SK-N-SH (cell line): Measurements from ENCODE around the gene CDC42EP3. TPM values are rescaled to one million over a fixed set of nuclear protein-coding genes. Genes with fewer than 3 reads are reported as not detected.

Experiments used
- CTCF ChIA-PET: fragments of 300-600, 350-600 bp; formaldehyde crosslinking; extraction: SDS; loops from one replicate; lab custom pipeline; 2021; lab: Yijun Ruan, JAX
- POLR2A ChIA-PET: fragments of 350-600 bp; sonication (Branson Sonifier 250); formaldehyde crosslinking; extraction: SDS; loops from one replicate; lab custom pipeline; 2020; ENCODE audit warnings: antibody characterized with exemption, inconsistent platforms; lab: Yijun Ruan, JAX
- DNase-seq: peaks from one replicate; pipeline ENCODE4 v3.0.0; 2012
- H2AFZ ChIP-seq: fragments of 200-600 bp; sonication (generic); 2 replicates; pipeline ENCODE4 v1.8.1; 2016; ENCODE audit warnings: antibody characterized with exemption, mild to moderate bottlenecking, low read depth
- H3F3A ChIP-seq: fragments of 200-600 bp; sonication (generic); replicated peaks from 2 replicates; pipeline ENCODE3; 2016; ENCODE audit warnings: antibody characterized with exemption, mild to moderate bottlenecking; ENCODE audit not compliant: insufficient read depth
- H3K27ac ChIP-seq, 2 experiments: fragments of 200-500 bp in 1 of 2; fragments of 200-600 bp in 1 of 2; sonication (Bioruptor generic) in 1 of 2; sonication (generic), shearing (Covaris generic) in 1 of 2; 2 replicates each; pipeline versions ENCODE4 v1.5.1 to v1.6.1; 2014 to 2016; ENCODE audit warnings: low read depth in 2 of 2, inconsistent platforms in 1 of 2, low read length in 1 of 2, mild to moderate bottlenecking in 1 of 2, mixed read lengths in 1 of 2
- H3K27me3 ChIP-seq: fragments of 200-600 bp; sonication (generic), shearing (Covaris generic); 2 replicates; pipeline ENCODE4 v1.6.1; 2016; ENCODE audit warnings: mixed run types; ENCODE audit not compliant: insufficient read depth
- H3K36me3 ChIP-seq, 2 experiments: fragments of 200-500 bp in 1 of 2; fragments of 200-600 bp in 1 of 2; sonication (Bioruptor generic) in 1 of 2; sonication (generic) in 1 of 2; replicated peaks in 1 of 2; 2 replicates each; pipeline versions ENCODE3 to v1.5.1; 2014 to 2016; ENCODE audit warnings: low read length in 1 of 2, mild to moderate bottlenecking in 1 of 2; ENCODE audit not compliant: insufficient read depth in 2 of 2, control insufficient read depth in 1 of 2
- H3K4me1 ChIP-seq, 2 experiments: fragments of 200-500 bp in 1 of 2; fragments of 200-600 bp in 1 of 2; sonication (Bioruptor generic) in 1 of 2; sonication (generic), shearing (Covaris generic) in 1 of 2; 2 replicates each; pipeline versions ENCODE4 v1.5.1 to v1.6.1; 2014 to 2016; ENCODE audit warnings: low read depth in 1 of 2, low read length in 1 of 2, mixed run types in 1 of 2; ENCODE audit not compliant: insufficient read depth in 2 of 2, control insufficient read depth in 1 of 2
- H3K4me2 ChIP-seq: fragments of 200-600 bp; sonication (generic), shearing (Covaris generic); 2 replicates; pipeline ENCODE4 v1.6.1; 2017; ENCODE audit warnings: mixed run types
- H3K4me3 ChIP-seq, 2 experiments: fragments of 200-500 bp in 1 of 2; fragments of 200-600 bp in 1 of 2; sonication (Bioruptor generic) in 1 of 2; sonication (generic), shearing (Covaris generic) in 1 of 2; 2 replicates each; pipeline versions ENCODE4 v1.5.1 to v1.8.1; 2014 to 2016; ENCODE audit warnings: low read depth in 2 of 2, inconsistent platforms in 1 of 2, low read length in 1 of 2, mild to moderate bottlenecking in 1 of 2, mixed read lengths in 1 of 2, moderate library complexity in 1 of 2
- H3K79me2 ChIP-seq: fragments of 200-600 bp; sonication (generic); 2 replicates; pipeline ENCODE4 v1.8.1; 2017; ENCODE audit warnings: mild to moderate bottlenecking; ENCODE audit not compliant: insufficient read depth
- H3K9ac ChIP-seq: fragments of 200-600 bp; sonication (generic); 2 replicates; pipeline ENCODE4 v1.6.1; 2017; ENCODE audit warnings: mixed run types
- H3K9me2 ChIP-seq: fragments of 200-600 bp; sonication (generic); 2 replicates; pipeline ENCODE4 v1.6.1; 2017; ENCODE audit warnings: mixed run types
- H3K9me3 ChIP-seq: fragments of 200-600 bp; sonication (generic); 2 replicates; pipeline ENCODE4 v1.6.1; 2017; ENCODE audit warnings: mixed run types, mild to moderate bottlenecking, moderate library complexity
- H4K20me1 ChIP-seq: fragments of 200-600 bp; sonication (generic); 2 replicates; pipeline ENCODE4 v1.6.1; 2017; ENCODE audit warnings: mild to moderate bottlenecking, mixed run types; ENCODE audit not compliant: insufficient read depth
- CHD2 ChIP-seq: fragments of 150-350 bp; IDR thresholded peaks from 2 replicates; pipeline ENCODE4 v1.6.1; 2018; ENCODE audit warnings: low read length; ENCODE audit not compliant: partially characterized antibody
- CTCF ChIP-seq: fragments of 200-600 bp; sonication (generic); IDR thresholded peaks from 2 replicates; pipeline ENCODE4 v1.6.1; 2017; ENCODE audit warnings: antibody characterized with exemption, mild to moderate bottlenecking, moderate library complexity
- ELF1 ChIP-seq: IDR thresholded peaks from 2 replicates; pipeline ENCODE4 v1.4.0; 2012
- EP300 ChIP-seq, 2 experiments: IDR thresholded peaks; 2 replicates each; pipeline versions ENCODE4 v1.4.0 to v1.6.1; 2012; ENCODE audit warnings: borderline replicate concordance in 1 of 2, low read depth in 1 of 2, low read length in 1 of 2
- EZH2phosphoT487 ChIP-seq: fragments of 200-600 bp; sonication (generic); IDR thresholded peaks from 2 replicates; pipeline ENCODE4 v1.6.1; 2017; ENCODE audit warnings: low read depth, mixed run types, mild to moderate bottlenecking, antibody characterized with exemption, moderate library complexity, borderline replicate concordance
- MAX ChIP-seq: IDR thresholded peaks from 2 replicates; pipeline ENCODE4 v1.4.0; 2012; ENCODE audit warnings: low read depth
- MEF2A ChIP-seq: IDR thresholded peaks from 2 replicates; pipeline ENCODE4 v1.4.0; 2012; ENCODE audit warnings: low read depth, borderline replicate concordance
- MXI1 ChIP-seq: IDR thresholded peaks from 2 replicates; pipeline ENCODE4 v1.6.1; 2012; ENCODE audit warnings: mild to moderate bottlenecking, low read depth, low read length, improper control_type of control experiment
- NFIC ChIP-seq: IDR thresholded peaks from 2 replicates; pipeline ENCODE4 v1.4.0; 2012; ENCODE audit warnings: borderline replicate concordance
- PBX3 ChIP-seq: IDR thresholded peaks from 2 replicates; pipeline ENCODE4; 2012
- RAD21 ChIP-seq: IDR thresholded peaks from 2 replicates; pipeline ENCODE4 v1.6.1; 2012; ENCODE audit warnings: mild to moderate bottlenecking, low read length
- RCOR1 ChIP-seq: fragments of 150-350 bp; IDR thresholded peaks from 2 replicates; pipeline ENCODE4 v1.6.1; 2017; ENCODE audit warnings: antibody characterized with exemption, low read length
- REST ChIP-seq: IDR thresholded peaks from 2 replicates; pipeline ENCODE4 v1.6.1; 2012; ENCODE audit warnings: mild to moderate bottlenecking, low read depth, low read length, moderate library complexity
- RXRA ChIP-seq: IDR thresholded peaks from 2 replicates; pipeline ENCODE4 v1.4.0; 2012; ENCODE audit warnings: low read depth, mild to moderate bottlenecking, borderline replicate concordance
- SIN3A ChIP-seq: IDR thresholded peaks from 2 replicates; pipeline ENCODE4 v1.6.1; 2012; ENCODE audit warnings: low read depth, mild to moderate bottlenecking, low read length, moderate library complexity, borderline replicate concordance
- TAF1 ChIP-seq: IDR thresholded peaks from 2 replicates; pipeline ENCODE4 v1.6.1; 2012; ENCODE audit warnings: low read depth, mild to moderate bottlenecking, low read length, moderate library complexity, borderline replicate concordance
- TCF12 ChIP-seq: IDR thresholded peaks from 2 replicates; pipeline ENCODE4 v1.4.0; 2012
- YY1 ChIP-seq: IDR thresholded peaks from 2 replicates; pipeline ENCODE4 v1.4.0; 2012; ENCODE audit warnings: low read depth, mild to moderate bottlenecking
- ZBTB33 ChIP-seq: IDR thresholded peaks from 2 replicates; pipeline ENCODE4 v1.4.0; 2012; ENCODE audit warnings: low read depth, borderline replicate concordance
- WGBS: methylation state at CpG from one replicate; pipeline ENCODE4 v1.1.6; 2017; ENCODE audit warnings: low lambda C conversion rate; 5-methylcytosine and 5-hydroxymethylcytosine counted together
- polyA plus RNA-seq, 3 experiments: library from polyadenylated mRNA; depleted of rRNA; stranded (reverse); fragments of >200 nt; gene quantifications; 2 replicates each; pipeline ENCODE4 v1.2.3, GENCODE V29; 2012

The CDC42EP3 gene
- polyA plus RNA-seq, 1 of the 3 experiments (the other 2 are of a cell fraction), result 87.5 TPM

GRCh38 chr2:37602040-37602439 lies 69.4 kb downstream of the CDC42EP3 start:
- CTCF ChIA-PET, result interaction anchor here (0.8 to 1.0 kb wide), 2 partner anchors 9 to 206 kb away, joined by 3 read pairs; no protein-coding TSS in a partner anchor
- 89% methylated on average over 2 of the region's 2 CpGs for WGBS
- H2AFZ ChIP-seq, result no peak overlapping the region

More at GRCh38 chr2:37602040-37602439, 69.4 kb downstream of the CDC42EP3 start:
- Histone ChIP-seq H3K4me2 (no peak overlapping the region), H3K27ac (no peak overlapping the region), H3K9me2 (no peaks in the 10 kb centered on the region; the same call in 1 of the 2 replicates), H3K36me3 (no peaks in the 10 kb centered on the region), H3K9me3 (no peaks in the 10 kb centered on the region), H3K79me2 (no peaks in the 10 kb centered on the region), H3K27me3 (no peaks in the 10 kb centered on the region), H4K20me1 (no peaks in the 10 kb centered on the region), H3K4me1 (peaks cover 2 to 5% of the 10 kb centered on the region in 2 experiments; a peak in 1 of 4 replicates), H3K4me3 (no peak overlapping the region), H3F3A (no peaks in the 10 kb centered on the region), H3K9ac (no peak overlapping the region)
- no peak for DNase-seq
- POLR2A ChIA-PET, result no interaction called here
- TF ChIP-seq RCOR1 (no peak), YY1 (no peak), EP300 (IDR thresholded peaks at IDR 0.05; ENCODE audit: borderline replicate concordance in 1 of 2, low read depth in 1 of 2, low read length in 1 of 2) (no peak), MEF2A (no peak), PBX3 (no peak), CHD2 (no peak), NFIC (no peak), CTCF (no peak), MXI1 (no peak), SIN3A (no peak), MAX (no peak), ZBTB33 (no peak), RXRA (no peak), REST (no peak), TAF1 (no peak), ELF1 (no peak), TCF12 (no peak), RAD21 (no peak), EZH2phosphoT487 (no peak)
